HepG2 (cell line): ENCODE measurements around the gene ATN1. TPM values are rescaled to one million over a fixed set of nuclear protein-coding genes. Genes with fewer than 3 reads are reported as not detected.

Experiments used
- CREM ChIP-seq, 2 experiments: sonication (generic) in 1 of 2; formaldehyde crosslinking in 1 of 2; IDR thresholded peaks; 2 replicates each; pipeline versions ENCODE4 v1.4.0 to v1.6.1; 2016 to 2020; ENCODE audit warnings: antibody characterized with exemption in 1 of 2, mild to moderate bottlenecking in 1 of 2, missing genetic modification reagents in 1 of 2
- EHMT2 ChIP-seq: fragments of 200-600 bp; sonication (generic); IDR thresholded peaks from 2 replicates; pipeline ENCODE4 v1.7.0; 2017; ENCODE audit warnings: antibody characterized with exemption, low read depth, low read length, borderline replicate concordance
- GABPA ChIP-seq, 2 experiments: IDR thresholded peaks; 2 replicates each; pipeline ENCODE4 v1.6.1; 2011 to 2016; ENCODE audit warnings: low read depth in 2 of 2, low read length in 1 of 2, missing biosample characterization in 1 of 2, missing genetic modification characterization in 1 of 2
- MEF2D ChIP-seq: sonication (generic); formaldehyde crosslinking; IDR thresholded peaks from 2 replicates; pipeline ENCODE4 v1.5.1; 2020; ENCODE audit warnings: mild to moderate bottlenecking, missing genetic modification reagents
- MXD3 ChIP-seq: IDR thresholded peaks from 2 replicates; pipeline ENCODE4 v1.6.1; 2016; ENCODE audit warnings: mild to moderate bottlenecking, missing biosample characterization, missing genetic modification reagents
- ZFAT ChIP-seq: sonication (generic); formaldehyde crosslinking; conservative IDR thresholded peaks from 2 replicates; pipeline ENCODE4 v1.8.1; 2023; ENCODE audit warnings: missing genetic modification reagents, inconsistent platforms
- ZHX2 ChIP-seq, 2 experiments: sonication (generic) in 1 of 2; formaldehyde crosslinking in 1 of 2; IDR thresholded peaks; 2 replicates each; pipeline versions ENCODE4 v1.6.1 to v1.9.0; 2014 to 2022; ENCODE audit warnings: antibody characterized with exemption in 1 of 2, borderline replicate concordance in 1 of 2, inconsistent platforms in 1 of 2, low read depth in 1 of 2, missing genetic modification reagents in 1 of 2
- ZNF101 ChIP-seq: sonication (generic); formaldehyde crosslinking; IDR thresholded peaks from 2 replicates; pipeline ENCODE4 v1.4.0; 2020; ENCODE audit warnings: mild to moderate bottlenecking, low read depth, missing genetic modification reagents, borderline replicate concordance
- ZNF280B ChIP-seq: sonication (generic); formaldehyde crosslinking; IDR thresholded peaks from 2 replicates; pipeline ENCODE4 v1.5.0; 2020; ENCODE audit warnings: missing genetic modification reagents, mild to moderate bottlenecking, borderline replicate concordance
- ZNF350 ChIP-seq: sonication (generic); formaldehyde crosslinking; IDR thresholded peaks from 2 replicates; pipeline ENCODE4 v1.4.0; 2020; ENCODE audit warnings: mild to moderate bottlenecking, low read depth, missing genetic modification reagents, borderline replicate concordance
- ZNF558 ChIP-seq: sonication (generic); formaldehyde crosslinking; IDR thresholded peaks from 2 replicates; pipeline ENCODE4 v1.9.0; 2022; ENCODE audit warnings: mild to moderate bottlenecking, missing genetic modification reagents, borderline replicate concordance
- ZNF775 ChIP-seq: sonication (generic); formaldehyde crosslinking; IDR thresholded peaks from 2 replicates; pipeline ENCODE4 v1.4.0; 2020; ENCODE audit warnings: missing genetic modification reagents, mild to moderate bottlenecking, moderate library complexity, borderline replicate concordance
- ZXDC ChIP-seq: sonication (generic); formaldehyde crosslinking; IDR thresholded peaks from 2 replicates; pipeline ENCODE4 v1.5.0; 2020; ENCODE audit warnings: mild to moderate bottlenecking, missing genetic modification reagents
- polyA plus RNA-seq, 8 experiments: library from polyadenylated mRNA; depleted of rRNA in 3 of 8; stranded (reverse) in 7 of 8; unstranded in 1 of 8; fragments of >200 nt; fragmentation: Illumina TruSeq in 4 of 8; extraction: Trizol in 4 of 8; gene quantifications; 2 replicates each; pipeline versions ENCODE4 v1.2.1 to v1.2.3, GENCODE V29; 2011 to 2016; ENCODE audit warnings: low read depth in 4 of 8, missing spikeins in 1 of 8, mixed read lengths in 1 of 8; ENCODE audit not compliant: insufficient read depth in 1 of 8
- total RNA-seq, 5 experiments: library from RNA; depleted of rRNA; stranded (reverse); fragments of >200 nt; fragmentation: Illumina TruSeq; extraction: Trizol; gene quantifications; 2 replicates each; pipeline ENCODE4 v1.2.3, GENCODE V29; 2016; ENCODE audit warnings: low read depth in 1 of 5
- TF ChIP-seq, protein P1 (sequence below): IDR thresholded peaks from 2 replicates; pipeline ENCODE4 v1.6.1; 2016; ENCODE audit warnings: low read depth, borderline replicate concordance

Gene ATN1
- total and polyA plus RNA-seq, 2 of the 13 experiments (the other 11 are each of a cell fraction or from before 2014, with no cell fraction given), result 2.1 to 8.6 TPM

GRCh38 chr12:6904280-6905276 lies 23.2 kb upstream of the ATN1 start, which contains the start of gene LRRC23 (continued):
- TF ChIP-seq ZHX2 (IDR thresholded peaks at IDR 0.05; ENCODE audit: low read depth) (no peak), ZHX2 (CRISPR knock-in tag; IDR thresholded peaks at IDR 0.05; ENCODE audit: borderline replicate concordance) (no peak), ZFAT (CRISPR knock-in tag) (no peak), EHMT2 (no peak), ZNF101 (no peak), ZXDC (CRISPR knock-in tag) (no peak), GABPA (IDR thresholded peaks at IDR 0.05; ENCODE audit: low read depth, low read length) (no peak), GABPA (CRISPR knock-in tag; IDR thresholded peaks at IDR 0.05; ENCODE audit: low read depth) (peak; percentile 59; the same call in 1 of the 2 replicates), ZNF350 (CRISPR knock-in tag) (peak; percentile 39; the same call in 1 of the 2 replicates), ZNF775 (CRISPR knock-in tag) (no peak), CREM (IDR thresholded peaks at IDR 0.05) (peak; percentile 79), CREM (CRISPR knock-in tag; IDR thresholded peaks at IDR 0.05) (no peak), ZNF280B (peak; percentile 56; the same call in 1 of the 2 replicates), ZNF558 (no peak), MXD3 (CRISPR knock-in tag) (no peak), MEF2D (CRISPR knock-in tag) (0 out of 2 replicates have a peak, but pooled peaks have one; percentile 24)
- TF ChIP-seq, protein P1, sequence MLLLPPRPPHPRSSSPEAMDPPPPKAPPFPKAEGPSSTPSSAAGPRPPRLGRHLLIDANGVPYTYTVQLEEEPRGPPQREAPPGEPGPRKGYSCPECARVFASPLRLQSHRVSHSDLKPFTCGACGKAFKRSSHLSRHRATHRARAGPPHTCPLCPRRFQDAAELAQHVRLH (CRISPR knock-in tag), result no peak
